Measurements from ENCODE around the gene GAREM1. TPM values are rescaled to one million over a fixed set of nuclear protein-coding genes. Genes with fewer than 3 reads are reported as not detected.

Gene GAREM1
- total and polyA plus RNA-seq, 8 donors: 2.9 to 55.9 (median 13.5) TPM

GRCh38 chr18:32469691-32470459 is 807 bp downstream of the GAREM1 start:
- intact Hi-C loops (cut with DNase I): loop anchor here in 2 of 3 donors (10.0 kb wide), 2 partner anchors 95 to 195 kb away; no protein-coding TSS in a partner anchor
- Histone ChIP-seq H3K4me1 (peaks cover 12 to 23% (median 21%) of the 10 kb centered on the region in 3 donors), H3K27ac (peak overlapping the region; percentile 79 to 89 (median 87)), H3K36me3 (no peaks in the 10 kb centered on the region), H3K9me3 (no peaks in the 10 kb centered on the region), H3K4me3 (peak overlapping the region; percentile 48 to 92 (median 79)), H3K27me3 (no peaks in the 10 kb centered on the region)
- ATAC-seq (peak; percentile 5 to 20 (median 14)), DNase-seq (peak in 5 of 6 donors; percentile 23 to 87 (median 54)), FAIRE-seq (no peak)
- TF ChIP-seq CTCF (IDR thresholded peaks at IDR 0.05): no peak
- 0 to 1% methylated on average over 34 to 41 of the region's 41 CpGs for WGBS, 2 donors

- peak overlapping the region; percentile 48 to 92 (median 79) for H3K4me3 ChIP-seq
- peak overlapping the region; percentile 79 to 89 (median 87) for H3K27ac ChIP-seq
- ATAC-seq (peak; percentile 29 to 66 (median 50)), DNase-seq (peak; percentile 55 to 81 (median 64)), FAIRE-seq (no peak)
- H3K36me3 ChIP-seq: no peaks in the 10 kb centered on the region
- WGBS, 2 donors: 3 to 4% methylated on average over 8 of the region's 8 CpGs
- peaks cover 12 to 23% (median 22%) of the 10 kb centered on the region in 3 donors for H3K4me1 ChIP-seq
- peak in 2 of 4 donors; percentile 11 to 19 for TF ChIP-seq CTCF (IDR thresholded peaks at IDR 0.05)
- intact Hi-C loops (cut with DNase I): loop anchor here in 1 of 3 donors (10.0 kb wide), 1 partner anchor 94 kb away; no protein-coding TSS in a partner anchor
- H3K27me3 ChIP-seq: no peaks in the 10 kb centered on the region
- no peaks in the 10 kb centered on the region for H3K9me3 ChIP-seq
Observed at GRCh38 chr18:32469190-32469651, 1.5 kb downstream of the GAREM1 start.

- DNase-seq (no peak), ATAC-seq (no peak), FAIRE-seq (no peak)
- Histone ChIP-seq H3K27me3 (no peaks in the 10 kb centered on the region), H3K27ac (peak overlapping the region in 3 of 4 donors; percentile 79 to 89 (median 88)), H3K4me3 (peak overlapping the region in 3 of 4 donors; percentile 6 to 92 (median 72)), H3K4me1 (peaks cover 12 to 23% (median 22%) of the 10 kb centered on the region in 3 donors), H3K9me3 (no peaks in the 10 kb centered on the region), H3K36me3 (no peaks in the 10 kb centered on the region)
- intact Hi-C loops (cut with DNase I): loop anchor here in 1 of 3 donors (10.0 kb wide), 1 partner anchor 93 kb away; no protein-coding TSS in a partner anchor
- TF ChIP-seq CTCF (IDR thresholded peaks at IDR 0.05): no peak
- WGBS, 2 donors: 14 to 21% methylated on average over 3 of the region's 3 CpGs
Observed at GRCh38 chr18:32468147-32468845, 2.4 kb downstream of the GAREM1 start.

GRCh38 chr18:32461709-32462272 is 8.9 kb downstream of the GAREM1 start:
- Histone ChIP-seq H3K4me3 (no peak overlapping the region), H3K36me3 (no peaks in the 10 kb centered on the region), H3K4me1 (peaks cover 31 to 41% (median 41%) of the 10 kb centered on the region in 3 donors), H3K27ac (no peak overlapping the region), H3K27me3 (no peaks in the 10 kb centered on the region), H3K9me3 (no peaks in the 10 kb centered on the region)
- intact Hi-C loops (cut with DNase I): loop anchor here in 1 of 3 donors (10.0 kb wide), 1 partner anchor 87 kb away; no protein-coding TSS in a partner anchor
- DNase-seq: no peak
- ATAC-seq: no peak
- no peak for FAIRE-seq
- WGBS, 2 donors: 68 to 69% methylated on average over 2 of the region's 2 CpGs
- TF ChIP-seq CTCF (IDR thresholded peaks at IDR 0.05): no peak
